ENCODE measurements around the gene TYK2. TPM values are rescaled to one million over a fixed set of nuclear protein-coding genes. Genes with fewer than 3 reads are reported as not detected.
"Not testable (repeated sequence)": the region's sequence is repeated elsewhere in the genome, so short reads cannot be mapped to it uniquely, and the experiment has no call there.

The TYK2 gene
- total and polyA plus RNA-seq, 4 donors = 102 to 175 (median 150) TPM

GRCh38 chr19:10412257-10412977, 32.0 kb upstream of the TYK2 start:
- no peak for TF ChIP-seq CTCF (IDR thresholded peaks at IDR 0.05; ENCODE audit: control extremely low read depth, extremely low read depth)
- Histone ChIP-seq H3K9ac (ENCODE audit: insufficient read depth in 1 of 2, low read length in 2 of 2) (no peak overlapping the region), H3K36me3 (ENCODE audit: control insufficient read depth in 4 of 4, insufficient read depth in 4 of 4, low read length in 4 of 4) (no peaks in the 10 kb centered on the region), H3K27me3 (ENCODE audit: control insufficient read depth in 3 of 3, insufficient read depth in 3 of 3, low read length in 2 of 3) (peaks cover 0 to 38% (median 24%) of the 10 kb centered on the region in 3 donors), H3K9me3 (ENCODE audit: control insufficient read depth in 4 of 4, insufficient read depth in 3 of 4, low read length in 3 of 4) (peaks cover 0 to 3% (median 0%) of the 10 kb centered on the region in 4 donors), H3K4me3 (no peak overlapping the region), H3K27ac (ENCODE audit: low read depth in 1 of 2, low read length in 1 of 2) (no peak overlapping the region), H3K4me1 (ENCODE audit: control insufficient read depth in 5 of 5, insufficient read depth in 5 of 5, low read length in 5 of 5) (peaks cover 0 to 7% (median 0%) of the 10 kb centered on the region in 5 donors)
- 71 to 81% methylated on average over 13 of the region's 13 CpGs for WGBS, 2 donors
- DNase-seq (no peak), ATAC-seq (ENCODE audit: insufficient read depth, low FRiP score) (no peak)

DNA sequence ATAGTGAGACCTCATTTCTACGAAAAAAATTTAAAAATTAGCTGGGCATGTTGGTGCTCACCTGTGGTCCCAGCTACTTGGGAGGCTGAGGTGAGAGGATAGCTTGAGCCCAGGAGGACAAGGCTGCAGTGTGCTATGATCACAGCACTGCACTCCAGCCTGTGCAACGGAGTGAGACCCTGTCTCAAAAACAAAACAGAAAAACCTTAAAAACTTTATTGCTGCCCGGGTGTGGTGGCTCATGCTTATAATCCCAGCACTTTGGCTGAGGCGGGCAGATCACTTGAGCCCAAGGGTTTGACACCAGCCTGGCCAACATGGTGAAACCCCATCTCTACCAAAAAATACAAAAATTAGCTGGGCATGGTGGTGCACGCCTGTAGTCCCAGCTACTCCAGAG, 30.9 kb upstream of the TYK2 start:
- peaks cover 0 to 36% (median 23%) of the 10 kb centered on the region in 3 donors for H3K27me3 ChIP-seq (ENCODE audit: control insufficient read depth in 3 of 3, insufficient read depth in 3 of 3, low read length in 2 of 3)
- not testable (repeated sequence) for H3K27ac ChIP-seq (ENCODE audit: low read depth in 1 of 2, low read length in 1 of 2); H3K9ac ChIP-seq (ENCODE audit: insufficient read depth in 1 of 2, low read length in 2 of 2); ATAC-seq (ENCODE audit: insufficient read depth, low FRiP score); H3K36me3 ChIP-seq (ENCODE audit: control insufficient read depth in 4 of 4, insufficient read depth in 4 of 4, low read length in 4 of 4); DNase-seq; H3K4me1 ChIP-seq (ENCODE audit: control insufficient read depth in 5 of 5, insufficient read depth in 5 of 5, low read length in 5 of 5); H3K4me3 ChIP-seq; H3K9me3 ChIP-seq (ENCODE audit: control insufficient read depth in 4 of 4, insufficient read depth in 3 of 4, low read length in 3 of 4)
- 83 to 94% methylated on average over 5 of the region's 5 CpGs for WGBS, 2 donors

- H3K27me3 ChIP-seq (ENCODE audit: control insufficient read depth in 3 of 3, insufficient read depth in 3 of 3, low read length in 2 of 3) = peaks cover 0 to 31% (median 20%) of the 10 kb centered on the region in 3 donors
- DNase-seq = no peak
Measured at GRCh38 chr19:10408511-10409283, 28.3 kb upstream of the TYK2 start.

More at GRCh38 chr19:10408511-10409283, 28.3 kb upstream of the TYK2 start:
- peaks cover 0 to 12% (median 0%) of the 10 kb centered on the region in 5 donors for H3K4me1 ChIP-seq (ENCODE audit: control insufficient read depth in 5 of 5, insufficient read depth in 5 of 5, low read length in 5 of 5)
- TF ChIP-seq CTCF (IDR thresholded peaks at IDR 0.05; ENCODE audit: control extremely low read depth, extremely low read depth) = no peak
- H3K27ac ChIP-seq (ENCODE audit: low read depth in 1 of 2, low read length in 1 of 2) = peak overlapping the region in 1 of 2 donors; percentile 53
- H3K9me3 ChIP-seq (ENCODE audit: control insufficient read depth in 4 of 4, insufficient read depth in 3 of 4, low read length in 3 of 4) = no peaks in the 10 kb centered on the region
- 49 to 57% methylated on average over 17 to 18 of the region's 18 CpGs for WGBS, 2 donors
- no peak overlapping the region for H3K9ac ChIP-seq (ENCODE audit: insufficient read depth in 1 of 2, low read length in 2 of 2)
- no peak overlapping the region for H3K4me3 ChIP-seq
- ATAC-seq (ENCODE audit: insufficient read depth, low FRiP score) = no peak
- no peaks in the 10 kb centered on the region for H3K36me3 ChIP-seq (ENCODE audit: control insufficient read depth in 4 of 4, insufficient read depth in 4 of 4, low read length in 4 of 4)

Data from lung (tissue), 12 donors.